Lung (tissue), 12 donors: ENCODE results near the gene FBXO41. TPM values are rescaled to one million over a fixed set of nuclear protein-coding genes. Genes with fewer than 3 reads are reported as not detected.

ENCODE experiments used
- ATAC-seq: fragments of 200-7000 bp; cut with Tn5 transposase; one replicate; pipeline ENCODE4 v1.9.1; 2020; ENCODE audit warnings: moderate number of reproducible peaks; ENCODE audit not compliant: insufficient read depth, low FRiP score
- DNase-seq, 3 donors: peaks; one replicate each; pipeline ENCODE4 v3.0.0-alpha.2; 2013 to 2017
- H3K27ac ChIP-seq, 2 donors: one replicate each; pipeline ENCODE4 v1.5.1; 2013; ENCODE audit warnings: mild to moderate bottlenecking in 2 of 2, moderate library complexity in 2 of 2, control low read depth in 1 of 2, inconsistent platforms in 1 of 2, low read depth in 1 of 2, low read length in 1 of 2
- H3K27me3 ChIP-seq, 3 donors: one replicate each; pipeline ENCODE4 v1.5.1; 2013; ENCODE audit warnings: low read length in 2 of 3; ENCODE audit not compliant: control insufficient read depth in 3 of 3, insufficient read depth in 3 of 3
- H3K36me3 ChIP-seq, 4 donors: one replicate each; pipeline ENCODE4 v1.5.1; 2013; ENCODE audit warnings: low read length in 4 of 4, mild to moderate bottlenecking in 1 of 4, moderate library complexity in 1 of 4; ENCODE audit not compliant: control insufficient read depth in 4 of 4, insufficient read depth in 4 of 4
- H3K4me1 ChIP-seq, 5 donors: one replicate each; pipeline ENCODE4 v1.5.1; 2013; ENCODE audit warnings: low read length in 5 of 5, mild to moderate bottlenecking in 2 of 5, moderate library complexity in 1 of 5; ENCODE audit not compliant: control insufficient read depth in 5 of 5, insufficient read depth in 5 of 5
- H3K4me3 ChIP-seq: one replicate; pipeline ENCODE4 v1.5.1; 2013; ENCODE audit warnings: mild to moderate bottlenecking, control low read depth, moderate library complexity
- H3K9ac ChIP-seq, 2 donors: one replicate each; pipeline ENCODE4 v1.5.1; 2013; ENCODE audit warnings: low read length in 2 of 2, control low read depth in 1 of 2; ENCODE audit not compliant: insufficient read depth in 1 of 2
- H3K9me3 ChIP-seq, 4 donors: one replicate each; pipeline ENCODE4 v1.5.1; 2013; ENCODE audit warnings: low read length in 3 of 4, mild to moderate bottlenecking in 1 of 4, moderate library complexity in 1 of 4; ENCODE audit not compliant: control insufficient read depth in 4 of 4, insufficient read depth in 3 of 4
- WGBS, 2 donors: extraction: QIAGEN DNeasy Blood & Tissue Kit; methylation state at CpG; one replicate each; pipeline ENCODE4 v1.1.7; 2013; 5-methylcytosine and 5-hydroxymethylcytosine counted together
- polyA plus RNA-seq, 2 donors: library from polyadenylated mRNA; stranded (reverse); fragments of 200-250 nt; gene quantifications; one replicate each; pipeline ENCODE4 v1.2.1, GENCODE V29; 2013
- total RNA-seq, 2 donors: library from RNA; depleted of rRNA in 1 of 2; stranded (reverse); fragments of >200 nt in 1 of 2; gene quantifications; one replicate each; pipeline ENCODE4 v1.2.1, GENCODE V29; 2014 to 2021
- TF ChIP-seq, protein P1 (sequence below): IDR thresholded peaks from 2 replicates; pipeline ENCODE4 v1.5.1; 2012; ENCODE audit warnings: mild to moderate bottlenecking; ENCODE audit errors: control extremely low read depth, extremely low read depth
- donor health status: control.
- donor health status: control.
- donor health status: Bipolar disorder and iron deficiency.
- donor health status: healthy.
- donor health status: DM: yes; HTN: yes; CAD: no.

FBXO41 gene
- total and polyA plus RNA-seq, 4 donors = 0.93 to 5.0 (median 1.7) TPM

DNA sequence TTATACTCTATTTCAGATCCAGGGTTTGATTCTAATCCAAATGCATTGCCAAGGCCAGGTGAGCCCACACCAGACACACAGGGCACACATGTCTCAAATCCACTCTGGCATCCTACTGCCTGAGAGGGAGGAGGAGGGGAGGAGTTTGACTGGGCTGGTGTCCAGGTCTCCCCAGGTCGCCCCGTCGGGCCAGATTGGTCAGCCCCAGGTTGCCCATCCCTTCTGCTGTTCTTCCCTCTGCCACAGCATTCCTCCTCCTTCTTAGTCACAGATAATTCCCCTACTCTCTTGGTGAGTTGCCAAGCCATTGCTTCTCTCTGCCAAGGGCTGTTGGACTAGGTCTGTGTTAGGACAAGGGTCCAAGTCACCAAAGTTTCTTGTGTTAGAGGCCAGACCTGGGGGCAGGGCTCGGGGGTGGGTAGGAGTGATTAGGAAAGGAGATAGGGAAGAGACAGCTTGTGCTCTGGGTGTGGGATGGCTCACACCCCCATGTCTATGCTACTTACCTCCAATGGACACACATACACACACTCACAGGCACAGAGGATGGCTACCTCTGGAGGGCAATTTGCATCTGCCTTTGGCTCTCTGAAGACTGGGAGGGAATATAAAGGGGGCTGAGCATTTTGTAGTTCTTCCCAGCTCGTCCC lies 11.6 kb upstream of the FBXO41 start:
- H3K4me1 ChIP-seq = peaks cover 0 to 19% (median 0%) of the 10 kb centered on the region in 5 donors
- no peak overlapping the region for H3K9ac ChIP-seq
- 33 to 54% methylated on average over 5 of the region's 5 CpGs for WGBS, 2 donors
- no peak overlapping the region for H3K27ac ChIP-seq
- no peaks in the 10 kb centered on the region for H3K36me3 ChIP-seq
- peaks cover 0 to 13% (median 0%) of the 10 kb centered on the region in 4 donors for H3K9me3 ChIP-seq
- DNase-seq (no peak), ATAC-seq (no peak)
- H3K27me3 ChIP-seq = peaks cover 27 to 71% (median 55%) of the 10 kb centered on the region in 3 donors
- H3K4me3 ChIP-seq = no peak overlapping the region
- TF ChIP-seq, protein P1, sequence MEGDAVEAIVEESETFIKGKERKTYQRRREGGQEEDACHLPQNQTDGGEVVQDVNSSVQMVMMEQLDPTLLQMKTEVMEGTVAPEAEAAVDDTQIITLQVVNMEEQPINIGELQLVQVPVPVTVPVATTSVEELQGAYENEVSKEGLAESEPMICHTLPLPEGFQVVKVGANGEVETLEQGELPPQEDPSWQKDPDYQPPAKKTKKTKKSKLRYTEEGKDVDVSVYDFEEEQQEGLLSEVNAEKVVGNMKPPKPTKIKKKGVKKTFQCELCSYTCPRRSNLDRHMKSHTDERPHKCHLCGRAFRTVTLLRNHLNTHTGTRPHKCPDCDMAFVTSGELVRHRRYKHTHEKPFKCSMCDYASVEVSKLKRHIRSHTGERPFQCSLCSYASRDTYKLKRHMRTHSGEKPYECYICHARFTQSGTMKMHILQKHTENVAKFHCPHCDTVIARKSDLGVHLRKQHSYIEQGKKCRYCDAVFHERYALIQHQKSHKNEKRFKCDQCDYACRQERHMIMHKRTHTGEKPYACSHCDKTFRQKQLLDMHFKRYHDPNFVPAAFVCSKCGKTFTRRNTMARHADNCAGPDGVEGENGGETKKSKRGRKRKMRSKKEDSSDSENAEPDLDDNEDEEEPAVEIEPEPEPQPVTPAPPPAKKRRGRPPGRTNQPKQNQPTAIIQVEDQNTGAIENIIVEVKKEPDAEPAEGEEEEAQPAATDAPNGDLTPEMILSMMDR = no peak

DNA sequence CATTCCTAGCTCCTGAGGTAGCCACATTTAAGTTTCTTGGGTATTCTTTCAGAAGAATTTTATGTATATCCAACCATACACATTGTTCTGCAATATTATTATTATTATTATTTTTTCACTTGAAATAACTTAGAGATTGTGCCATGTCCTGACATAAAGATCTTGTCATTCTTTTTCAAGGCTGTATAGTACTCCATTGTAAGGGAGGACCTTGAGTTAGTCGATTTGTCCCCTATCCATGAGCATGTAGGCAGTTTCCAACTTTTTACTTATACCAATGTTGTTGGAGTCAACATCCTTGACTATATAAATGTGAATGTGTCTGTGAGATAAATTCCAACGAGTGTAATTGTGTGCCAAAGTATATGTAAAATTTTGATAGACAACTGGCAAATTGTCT lies 10.0 kb upstream of the FBXO41 start:
- Histone ChIP-seq H3K27ac (no peak overlapping the region), H3K4me3 (no peak overlapping the region), H3K9ac (no peak overlapping the region), H3K36me3 (no peaks in the 10 kb centered on the region), H3K27me3 (peaks cover 28 to 82% (median 62%) of the 10 kb centered on the region in 3 donors), H3K4me1 (peaks cover 0 to 19% (median 0%) of the 10 kb centered on the region in 5 donors), H3K9me3 (peaks cover 0 to 13% (median 0%) of the 10 kb centered on the region in 4 donors)
- no peak for ATAC-seq
- TF ChIP-seq, protein P1 = no peak
- no peak for DNase-seq
- 93% methylated on average over 2 of the region's 2 CpGs for whole genome bisulfite sequencing, 2 donors

- peak within 1 kb of the TSS; percentile 33 for H3K4me3 ChIP-seq
- WGBS, 2 donors = 1 to 2% methylated on average over 39 to 45 of the region's 45 CpGs
- peaks cover 28 to 87% (median 62%) of the 10 kb centered on the region in 3 donors for H3K27me3 ChIP-seq
- no peak within 1 kb of the TSS for H3K9ac ChIP-seq
- DNase-seq = peak; percentile 47 to 66 (median 57)
- TF ChIP-seq, protein P1 = no peak
- peaks cover 0 to 19% (median 0%) of the 10 kb centered on the region in 5 donors for H3K4me1 ChIP-seq
- H3K27ac ChIP-seq = no peak within 1 kb of the TSS
- ATAC-seq = peak; percentile 62
- H3K9me3 ChIP-seq = peaks cover 0 to 13% (median 0%) of the 10 kb centered on the region in 4 donors
- no peaks in the 10 kb centered on the region for H3K36me3 ChIP-seq
These were observed 9.4 kb upstream of the FBXO41 start, which contains the start of gene EGR4 for GRCh38 chr2:73293534-73294171. Gene EGR4 (minus strand): TSS chr2:73293548. CDS start chr2:73293317, 231 bp downstream.
